ENCODE results near the gene FCN3.

FCN3 gene

DNA sequence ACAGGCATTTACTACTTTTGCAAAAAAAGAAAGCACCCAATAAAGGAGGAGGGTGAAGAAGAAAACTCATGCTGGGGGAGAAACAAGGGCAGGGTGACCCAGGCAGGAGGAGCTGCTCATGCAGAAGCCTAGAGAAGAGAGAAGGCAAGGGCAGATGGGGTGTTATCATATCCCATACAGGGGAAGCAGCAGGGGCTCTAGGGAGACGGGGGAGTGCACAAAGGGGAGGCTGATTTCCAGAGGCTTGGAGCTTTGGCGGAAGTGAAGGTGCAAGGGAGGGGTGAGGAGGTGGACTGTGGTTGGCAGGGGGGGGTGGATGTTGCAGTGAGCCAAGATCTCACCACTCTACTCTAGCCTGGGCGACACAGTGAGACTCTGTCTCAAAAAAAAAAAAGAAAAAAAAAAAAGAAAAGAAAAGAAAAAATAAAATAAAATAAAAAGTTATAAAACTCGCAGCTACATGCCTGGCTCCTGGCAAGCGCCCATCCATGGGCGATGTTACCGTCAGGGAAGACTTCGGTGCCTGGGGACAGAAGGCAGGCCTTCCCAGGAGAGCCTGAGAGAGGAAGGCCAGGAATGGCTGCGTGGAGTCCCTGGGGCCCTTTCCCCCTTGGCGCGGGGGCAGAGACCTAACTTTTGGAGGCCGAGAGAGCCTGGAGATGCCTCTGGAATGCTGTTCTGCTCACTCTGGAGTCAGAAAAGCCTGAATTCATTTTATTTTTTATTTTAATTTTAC lies 3.3 kb upstream of the FCN3 start:
- no peak for DNase-seq

- DNase-seq = no peak
Observed at GRCh38 chr1:27372808-27373690, 1.6 kb downstream of the FCN3 start.

- no peak for DNase-seq
Observed at GRCh38 chr1:27372022-27372807, 2.4 kb downstream of the FCN3 start.

DNA sequence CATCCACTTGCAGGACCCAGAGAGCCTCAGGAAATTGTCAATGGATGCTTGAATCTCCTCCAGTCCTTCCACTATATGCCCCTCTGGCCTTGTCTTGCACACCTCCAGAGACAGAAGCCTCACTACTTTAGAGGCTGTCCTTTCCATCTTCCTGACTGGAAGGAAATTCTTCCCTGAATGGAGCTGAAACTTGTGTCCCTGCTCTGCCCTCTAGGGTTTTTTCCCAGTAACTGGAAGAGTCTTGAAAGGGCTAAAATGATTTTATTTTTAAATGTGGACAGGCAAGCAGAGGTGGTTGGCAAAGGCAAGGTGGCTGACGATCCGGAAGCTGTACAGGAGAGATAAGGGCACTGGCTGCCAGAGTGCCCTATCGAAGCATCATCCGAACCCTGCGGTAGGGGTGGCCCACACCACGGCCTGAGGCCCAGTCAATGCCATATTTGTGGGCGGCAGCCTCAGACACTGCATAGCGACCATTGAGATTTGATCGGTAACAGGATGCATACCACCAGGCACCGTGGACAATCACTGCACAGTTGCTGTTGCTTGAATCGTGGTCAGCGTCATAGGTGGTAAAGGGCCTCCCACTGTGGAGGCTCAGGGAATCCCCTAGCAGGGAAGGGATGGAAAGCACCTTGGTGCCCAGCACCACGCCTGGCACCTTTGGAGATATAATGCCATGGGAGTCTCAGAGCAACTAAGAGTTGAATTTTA lies 5.6 kb downstream of the FCN3 start:
- no peak for DNase-seq

- no peak for DNase-seq
Observed at GRCh38 chr1:27367160-27367650, 7.4 kb downstream of the FCN3 start.

GRCh38 chr1:27366411-27367159 lies 8.0 kb downstream of the FCN3 start, which contains the start of gene MAP3K6:
Gene MAP3K6, minus strand, starts transcription at chr1:27366961. Its CDS starts 364 bp downstream, at chr1:27366597.
- peak; percentile 81 for DNase-seq

DNA sequence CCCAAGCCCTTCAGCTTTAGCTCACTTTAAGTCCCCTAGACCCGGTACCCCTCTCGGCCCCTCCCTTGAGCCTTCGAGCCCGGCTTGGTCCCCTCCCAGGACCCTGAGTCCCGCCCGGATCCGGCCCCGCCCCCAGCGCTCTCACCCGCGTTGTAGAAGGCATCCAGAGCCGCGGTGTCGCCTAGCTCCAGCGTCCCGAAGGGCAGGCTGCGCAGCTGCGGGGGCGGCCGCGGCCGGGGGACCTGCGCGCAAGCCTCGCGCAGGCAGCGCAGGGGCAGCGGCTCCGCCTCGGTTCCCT lies 8.6 kb downstream of the FCN3 start:
- peak; percentile 66 for DNase-seq

GRCh38 chr1:27365372-27366112 lies 9.1 kb downstream of the FCN3 start:
- DNase-seq = peak; percentile 85

DNA sequence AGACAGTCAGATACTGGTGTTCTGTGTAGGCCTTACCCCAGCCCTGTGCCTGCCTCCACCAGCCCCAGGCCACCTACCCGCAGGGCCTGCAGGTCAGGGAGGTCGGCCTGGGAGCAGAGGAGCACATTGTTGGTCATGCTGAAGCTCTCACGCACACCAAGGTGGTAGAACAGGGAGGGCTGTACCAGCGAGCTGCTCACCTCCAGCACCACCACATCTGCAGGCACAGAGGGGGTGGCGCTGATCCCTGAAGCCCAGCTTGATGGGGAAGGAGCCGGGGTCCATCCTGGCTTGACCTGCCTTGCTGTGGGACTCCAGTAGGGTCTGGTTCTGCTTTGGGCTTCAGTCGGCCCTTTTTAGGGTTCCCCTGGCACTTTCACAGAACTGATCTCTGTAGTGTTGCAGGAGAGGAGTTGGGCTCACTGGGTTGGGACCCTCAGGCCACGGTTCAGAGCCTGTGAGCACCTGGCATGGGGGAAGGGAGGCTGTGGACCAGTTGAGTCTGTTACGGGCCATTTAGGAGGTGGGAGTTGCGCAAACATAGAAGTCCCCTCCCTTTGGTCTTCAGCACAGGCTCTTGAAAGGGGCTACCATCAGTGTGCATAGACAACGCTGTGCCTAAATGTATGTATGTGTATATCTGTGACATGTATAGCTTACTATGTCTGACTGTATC lies 9.8 kb downstream of the FCN3 start:
- DNase-seq = no peak

GRCh38 chr1:27363766-27364695 lies 10.6 kb downstream of the FCN3 start:
- no peak for DNase-seq

- DNase-seq = no peak
Observed at GRCh38 chr1:27361553-27361952, 13.1 kb downstream of the FCN3 start.

DNA sequence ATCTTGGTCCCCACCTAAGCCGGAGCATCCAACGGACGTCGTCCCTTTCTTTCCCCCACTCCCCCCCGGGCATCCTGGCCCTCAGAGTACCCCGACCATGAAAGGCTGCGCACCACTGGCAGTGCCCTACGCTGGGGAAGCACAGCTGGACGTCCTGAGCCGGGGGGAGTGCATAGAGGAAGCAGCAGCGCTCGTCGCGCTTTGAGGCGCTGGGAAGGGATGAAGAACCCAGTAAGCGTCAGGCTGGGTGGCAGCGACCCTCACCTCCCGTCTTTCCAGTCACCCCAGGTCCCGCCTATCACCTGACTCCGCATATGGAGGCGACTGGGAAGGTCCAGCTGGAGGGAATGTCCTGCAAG lies 13.6 kb downstream of the FCN3 start:
- DNase-seq = no peak

DNA sequence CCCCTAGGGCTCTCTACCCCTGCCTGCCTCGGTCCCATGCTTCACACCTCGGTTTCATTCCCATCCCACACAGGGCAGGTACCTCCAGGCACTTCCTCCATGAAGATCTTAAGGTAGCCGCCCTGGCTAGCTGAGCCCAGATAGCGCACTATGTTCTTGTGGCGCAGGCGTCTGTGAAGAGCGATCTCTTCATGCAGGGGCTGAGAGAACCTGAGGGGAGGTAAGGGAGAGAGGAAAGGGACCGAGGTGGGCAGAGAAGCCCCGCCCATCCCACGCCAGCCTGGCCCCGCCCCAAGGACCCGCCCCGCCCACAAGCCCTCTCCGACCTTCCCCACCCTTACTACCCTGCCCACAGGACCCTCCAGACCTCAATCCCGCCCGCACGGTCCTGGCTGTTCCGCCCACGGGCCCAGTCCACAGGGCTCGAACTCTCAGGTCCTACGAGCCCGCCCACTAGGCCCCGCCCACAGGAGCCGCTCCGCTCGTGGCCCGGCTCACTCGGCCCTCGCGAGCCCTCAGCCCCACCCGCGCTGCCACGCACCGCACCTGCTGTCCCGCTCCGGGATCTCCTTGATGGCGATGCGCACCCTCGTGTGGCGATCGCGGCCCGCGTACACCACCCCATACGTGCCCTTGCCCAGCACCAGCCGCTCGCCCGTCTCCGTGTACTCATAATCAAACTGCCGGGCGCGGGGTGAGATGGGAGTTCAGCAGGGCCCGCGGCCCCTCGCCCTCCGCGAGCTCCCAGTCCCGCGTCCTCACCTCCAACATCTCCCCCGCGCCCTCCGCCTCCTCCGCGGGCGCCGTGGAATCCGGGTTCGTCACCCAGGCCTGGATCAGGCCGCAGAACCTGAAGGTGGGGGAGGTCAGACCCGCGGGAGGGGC lies 14.2 kb downstream of the FCN3 start:
- DNase-seq = no peak

DNA sequence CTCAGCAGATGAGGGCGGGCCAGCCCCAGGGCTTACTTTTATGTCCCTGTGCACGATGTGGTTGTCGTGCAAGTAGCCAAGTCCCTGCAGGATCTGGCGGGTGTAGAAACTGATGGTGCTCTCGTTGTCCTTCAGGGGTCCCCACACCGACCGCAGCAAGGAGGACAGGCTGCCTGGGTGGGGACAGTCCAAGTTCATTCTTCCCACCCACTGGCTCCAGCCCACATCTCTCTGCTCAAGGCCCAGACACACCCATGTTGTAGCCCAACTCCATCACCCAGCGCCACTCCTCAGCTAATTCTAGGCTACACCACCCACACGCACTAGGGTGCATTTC lies 14.8 kb downstream of the FCN3 start:
- no peak for DNase-seq

GRCh38 chr1:27358928-27359313 lies 15.7 kb downstream of the FCN3 start:
- DNase-seq = no peak

DNA sequence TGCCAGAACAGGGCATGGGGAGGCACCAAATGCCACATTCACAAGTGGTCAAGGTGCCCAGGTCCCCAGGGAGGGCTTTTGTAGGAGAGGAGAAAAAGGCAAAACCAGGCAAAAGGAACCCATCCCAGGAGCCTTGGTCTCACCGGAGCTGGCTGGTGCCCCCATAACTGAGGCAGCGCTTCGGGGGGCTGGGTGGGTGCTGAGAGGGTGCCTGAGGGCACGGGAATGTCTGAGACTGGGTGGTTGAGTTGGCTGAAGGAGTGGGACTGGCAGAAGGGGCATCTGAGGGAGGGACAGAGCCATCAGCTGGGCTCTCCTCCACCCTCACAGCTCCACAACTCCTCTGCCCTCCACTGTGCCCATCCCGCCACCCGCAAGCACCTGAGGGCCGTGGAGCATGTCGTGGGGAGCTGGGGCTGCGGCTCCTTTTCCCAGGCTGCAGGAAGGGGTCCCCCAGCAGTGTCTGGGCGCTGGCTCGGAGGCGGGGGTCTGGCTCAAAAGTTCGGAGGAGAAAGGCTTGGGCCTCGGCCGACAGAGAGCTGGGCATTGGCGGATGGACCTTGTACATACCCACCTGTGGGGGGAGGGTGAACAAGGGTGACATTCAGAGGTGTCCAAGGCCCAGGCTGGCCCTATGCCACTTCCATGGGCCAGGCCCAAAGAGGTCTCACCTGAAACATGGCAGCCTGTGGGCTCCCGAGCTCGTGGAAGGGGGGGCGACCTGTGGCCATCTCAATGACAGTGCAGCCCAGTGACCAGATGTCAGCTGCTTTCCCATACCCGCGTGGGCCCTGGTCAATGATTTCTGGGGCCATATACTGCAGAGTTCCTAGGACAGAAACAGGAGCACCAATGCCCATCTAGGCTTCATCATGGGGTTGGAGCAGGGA lies 16.3 kb downstream of the FCN3 start:
- no peak for DNase-seq

- DNase-seq = peak; percentile 95
Observed at GRCh38 chr1:27357281-27358037, 17.2 kb downstream of the FCN3 start.

Data from 8988T (cell line).